Bone marrow (tissue), 2 donors: ENCODE measurements around the gene AGAP6.
"Not testable (repeated sequence)": the region's sequence is repeated elsewhere in the genome, so short reads cannot be mapped to it uniquely, and the experiment has no call there.

Source experiments
- DNase-seq, 2 donors: peaks; one replicate each; lab custom pipeline; 2025; lab: John Stamatoyannopoulos, UW

AGAP6 gene

DNA sequence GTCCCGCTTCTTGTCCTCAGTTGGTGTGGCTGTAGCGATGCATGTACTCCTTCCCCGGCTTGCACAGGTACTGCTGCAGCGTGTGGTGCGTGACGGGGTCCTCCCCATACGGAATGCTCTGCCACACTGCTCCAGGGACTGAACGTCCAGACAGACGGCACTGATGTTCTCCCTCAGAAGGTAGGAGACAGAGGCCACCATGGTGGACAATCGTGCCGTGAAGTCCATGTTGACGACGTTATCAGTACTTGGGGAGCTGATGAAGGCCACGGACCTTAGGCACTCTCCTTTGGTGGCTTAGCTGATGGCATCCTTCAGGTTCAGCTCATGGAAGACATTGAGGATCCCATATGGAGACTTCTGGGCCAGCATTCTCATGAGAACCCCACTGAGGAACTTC, 37.4 kb downstream of the AGAP6 start:
- no peak for DNase-seq

DNA sequence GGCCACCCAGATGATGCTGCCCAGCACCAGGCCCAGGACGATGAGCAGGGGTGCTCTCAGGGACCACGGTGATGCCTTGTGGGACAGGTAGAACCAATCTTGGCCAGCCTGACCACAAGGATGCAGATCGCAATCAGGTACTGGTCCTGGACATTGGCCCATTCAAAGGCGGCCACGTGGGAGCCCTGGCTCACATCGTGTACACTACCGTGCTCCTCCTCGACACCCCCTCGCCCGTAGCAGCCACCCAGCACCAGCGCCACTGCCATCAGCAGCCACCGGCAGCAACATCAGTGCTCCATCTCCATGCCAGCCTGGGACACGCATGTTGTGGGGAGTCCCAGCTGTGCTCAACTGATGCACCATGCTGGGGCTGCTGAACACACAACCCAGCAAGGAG, 39.0 kb downstream of the AGAP6 start:
- no peak for DNase-seq

DNA sequence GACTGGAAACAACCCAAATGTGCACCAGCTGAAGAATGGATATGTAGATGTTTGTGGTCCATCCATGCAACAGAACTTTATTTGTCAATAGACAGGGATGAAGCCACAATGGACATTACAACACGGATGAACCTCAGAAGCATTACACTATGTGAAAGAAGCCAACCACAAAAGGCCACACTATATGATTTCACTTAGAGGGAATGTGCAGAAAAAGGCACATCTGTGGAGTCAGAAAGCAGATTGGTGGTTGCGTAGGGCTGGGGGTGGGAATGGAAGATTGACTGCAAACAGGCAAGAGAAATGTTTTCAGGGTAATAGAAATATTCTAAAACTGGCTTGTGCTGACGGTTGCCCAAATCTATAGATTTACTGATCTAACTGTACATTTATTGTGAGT, 45.3 kb downstream of the AGAP6 start:
- no peak for DNase-seq

DNA sequence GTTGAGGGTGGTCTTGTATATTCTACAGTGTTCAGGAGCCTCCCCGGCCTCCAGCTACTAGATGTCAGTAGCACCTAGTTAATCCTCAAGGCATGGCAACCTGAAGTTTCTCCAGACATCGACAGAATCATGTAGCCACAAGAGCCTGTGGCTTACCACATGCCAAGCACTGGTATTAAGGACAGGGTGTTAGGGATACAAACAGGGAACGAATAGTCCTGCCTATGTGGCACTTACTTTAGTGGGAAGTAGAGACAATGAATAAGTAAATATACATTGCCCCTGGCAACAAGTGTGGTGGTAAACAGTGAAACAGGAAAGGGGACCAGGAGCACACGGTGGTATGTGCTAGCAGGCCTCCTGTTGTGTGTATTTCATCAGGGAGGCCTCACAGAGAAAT, 47.1 kb downstream of the AGAP6 start:
- not testable (repeated sequence) for DNase-seq

DNA sequence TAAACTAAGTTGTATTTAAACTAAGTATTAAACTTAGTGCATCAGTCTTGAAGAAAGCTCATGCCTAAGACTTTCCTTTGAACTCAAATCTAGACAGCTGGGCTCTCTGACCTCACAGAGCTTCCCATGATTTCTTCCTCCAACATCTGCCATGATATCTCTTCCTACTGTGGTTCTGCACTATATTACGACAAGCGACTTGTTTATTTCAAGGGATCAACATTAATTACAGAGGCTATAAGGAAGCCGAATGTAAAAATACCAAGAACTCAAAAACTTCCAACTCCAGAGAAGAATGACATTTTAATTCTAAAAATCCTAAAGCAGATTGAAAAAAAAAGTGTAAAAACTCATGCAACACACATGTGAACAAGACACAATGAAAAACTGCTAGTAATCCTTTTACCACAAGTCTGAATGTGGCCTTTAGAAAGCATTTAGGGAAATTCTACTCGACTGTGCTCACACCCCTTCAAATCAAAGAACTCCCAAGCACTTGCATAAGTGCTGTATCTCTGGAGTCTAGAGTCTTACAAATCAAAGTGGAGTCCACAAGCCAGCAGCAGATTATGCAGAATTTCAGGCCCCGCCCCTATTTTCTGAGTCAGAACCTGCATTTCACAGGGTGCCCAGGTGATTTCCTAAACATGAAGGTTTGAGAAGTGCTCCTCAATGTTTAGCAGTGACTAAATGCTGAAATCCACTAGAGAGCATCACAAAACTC, 56.9 kb downstream of the AGAP6 start:
- no peak for DNase-seq

DNA sequence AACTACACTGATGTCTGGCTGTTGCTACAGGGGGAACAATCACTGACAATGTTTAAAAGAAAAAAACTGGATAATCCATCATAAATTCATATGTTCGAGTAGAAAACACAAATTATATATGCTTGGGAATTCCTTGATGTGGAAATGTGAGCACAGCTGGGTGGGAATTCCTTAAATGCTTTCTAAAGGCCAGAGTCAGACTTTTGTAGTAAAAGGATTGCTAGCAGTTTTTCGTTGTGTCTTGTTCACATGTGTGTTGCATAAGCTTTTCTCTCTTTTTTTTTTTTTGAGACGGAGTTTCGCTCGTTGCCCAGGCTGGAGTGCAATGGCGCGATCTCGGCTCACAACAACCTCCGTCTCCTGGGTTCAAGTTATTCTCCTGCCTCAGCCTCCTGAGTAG, 58.3 kb downstream of the AGAP6 start:
- DNase-seq = not testable (repeated sequence)

DNA sequence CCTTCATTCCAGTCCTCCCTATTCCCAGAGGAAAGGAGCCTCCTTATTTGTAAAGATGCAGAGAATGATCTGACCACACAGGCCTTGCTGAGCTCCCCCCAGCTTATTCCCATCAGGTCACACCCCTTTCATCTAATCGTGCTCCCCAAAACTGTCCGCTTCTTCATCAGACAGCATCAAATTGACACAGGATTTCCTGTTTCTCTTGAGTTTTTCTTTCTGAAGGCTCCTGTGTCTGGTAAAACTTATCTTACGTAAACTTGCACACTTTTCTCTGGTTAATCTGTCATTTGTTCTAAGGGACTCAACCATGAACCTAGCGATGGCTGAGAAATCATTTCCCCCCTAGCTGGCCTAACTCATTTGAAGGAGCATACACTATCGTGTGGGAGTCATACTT, 59.4 kb downstream of the AGAP6 start:
- DNase-seq = not testable (repeated sequence)

DNA sequence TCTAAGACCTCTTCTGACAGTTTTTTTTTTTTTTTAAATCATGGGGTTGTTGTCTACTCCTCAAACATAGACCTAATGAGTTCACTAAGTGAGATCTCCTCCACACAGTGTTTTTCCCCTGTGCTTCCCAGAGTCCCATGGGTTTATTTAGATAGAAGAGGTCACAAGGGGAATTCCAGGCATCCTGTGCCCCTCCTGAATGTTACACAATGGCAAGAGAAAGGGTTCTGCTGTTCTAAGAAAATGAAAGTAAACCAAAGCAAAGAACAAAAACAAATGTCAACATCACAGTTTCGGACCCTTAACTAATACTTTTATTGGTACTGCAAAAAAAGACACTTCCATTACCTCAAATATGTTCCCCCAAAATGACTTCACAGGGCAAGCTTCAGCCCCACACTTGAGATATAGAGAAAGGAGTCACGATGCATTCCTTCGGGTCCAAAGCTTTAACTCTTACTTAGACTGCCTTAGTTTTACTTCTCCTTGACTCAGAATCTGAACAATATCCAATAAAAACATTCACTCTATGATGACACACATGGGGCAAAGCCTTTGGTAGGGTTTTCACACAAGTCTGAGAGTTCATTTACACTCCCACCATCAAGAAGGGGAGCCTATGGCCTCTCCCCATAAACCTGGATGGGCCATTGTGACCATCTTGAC, 63.9 kb downstream of the AGAP6 start:
- not testable (repeated sequence) for DNase-seq

DNA sequence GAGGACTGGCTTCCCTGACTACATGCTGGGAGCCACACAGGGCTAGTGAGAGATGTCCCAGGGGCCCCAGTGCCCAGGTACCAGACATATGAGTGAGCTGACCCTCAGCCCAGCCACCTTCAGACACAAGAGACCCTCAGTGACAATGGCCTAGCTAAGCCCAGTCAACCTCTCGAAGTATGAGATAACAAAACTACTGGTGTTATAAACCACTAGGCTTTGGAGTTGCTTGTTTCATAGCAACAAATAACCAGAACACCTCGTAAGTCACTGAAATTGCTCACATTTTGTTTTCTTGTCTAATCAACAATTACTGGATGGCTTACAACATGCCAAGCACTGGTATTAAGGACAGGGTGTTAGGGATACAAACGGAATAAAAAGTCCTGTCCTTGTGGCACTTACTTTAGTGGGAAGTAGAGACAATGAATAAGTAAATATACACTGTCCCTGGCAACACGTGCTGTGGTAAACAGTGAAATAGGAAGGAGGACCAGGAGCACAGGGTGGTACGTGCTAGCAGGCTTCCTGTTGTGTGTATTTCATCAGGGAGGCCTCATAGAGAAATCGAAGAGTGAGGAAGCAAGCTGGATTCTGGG, 64.7 kb downstream of the AGAP6 start:
- not testable (repeated sequence) for DNase-seq

DNA sequence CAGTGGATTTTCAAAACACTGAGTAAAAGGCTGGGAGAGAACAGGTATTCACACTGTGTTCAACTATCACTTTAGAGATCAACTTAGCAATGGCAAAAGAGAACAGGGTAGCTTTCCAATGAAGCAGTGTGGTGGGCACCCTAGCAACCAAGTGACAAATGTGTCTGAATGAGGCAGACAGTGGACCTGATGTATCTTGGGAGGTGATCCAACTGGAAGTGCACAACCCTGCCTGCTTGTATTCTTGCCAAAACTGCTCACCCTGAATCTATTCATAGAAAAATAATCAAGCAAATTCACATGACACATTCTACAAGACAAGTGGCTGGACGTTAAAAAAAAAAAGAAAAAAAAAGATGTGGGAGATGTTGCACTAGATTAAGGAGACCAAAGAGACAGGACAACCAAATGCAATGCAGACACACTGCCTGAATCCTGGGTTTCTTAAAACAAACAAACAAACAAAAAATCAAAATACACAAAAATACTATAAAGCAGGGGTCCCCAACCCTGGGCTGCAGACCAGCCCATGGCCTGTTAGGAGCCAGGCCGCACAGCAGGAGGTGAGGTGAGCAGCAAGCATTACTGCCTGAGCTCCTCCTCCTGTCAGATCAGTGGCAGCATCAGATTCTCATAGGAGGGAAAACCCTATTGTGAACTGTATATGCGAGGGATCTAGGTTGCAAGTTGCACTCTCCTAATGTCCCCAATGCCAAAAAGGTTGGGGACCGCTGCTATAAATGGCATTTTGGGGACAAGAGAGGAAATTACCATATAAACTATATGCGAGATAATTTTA, 67.5 kb downstream of the AGAP6 start:
- not testable (repeated sequence) for DNase-seq

DNA sequence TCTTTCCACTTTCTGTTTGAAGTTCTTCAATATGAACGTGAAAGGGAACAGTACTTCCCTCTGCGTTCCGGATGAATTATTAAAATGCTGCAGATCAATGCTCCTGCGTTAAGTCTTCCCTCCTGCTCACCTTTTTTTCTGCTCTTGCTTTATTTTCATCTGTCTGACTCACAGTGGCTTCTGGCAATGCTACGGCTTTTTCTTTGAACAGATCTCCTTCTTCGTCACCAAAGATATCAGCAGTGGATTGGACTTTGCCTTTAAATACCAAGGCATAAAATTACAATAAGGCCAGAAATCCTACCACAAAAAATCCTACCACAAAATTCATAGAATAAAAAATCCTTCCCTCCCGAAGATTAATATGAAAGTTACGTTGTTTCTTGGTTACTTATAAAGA, 68.4 kb downstream of the AGAP6 start:
- DNase-seq = not testable (repeated sequence)

DNA sequence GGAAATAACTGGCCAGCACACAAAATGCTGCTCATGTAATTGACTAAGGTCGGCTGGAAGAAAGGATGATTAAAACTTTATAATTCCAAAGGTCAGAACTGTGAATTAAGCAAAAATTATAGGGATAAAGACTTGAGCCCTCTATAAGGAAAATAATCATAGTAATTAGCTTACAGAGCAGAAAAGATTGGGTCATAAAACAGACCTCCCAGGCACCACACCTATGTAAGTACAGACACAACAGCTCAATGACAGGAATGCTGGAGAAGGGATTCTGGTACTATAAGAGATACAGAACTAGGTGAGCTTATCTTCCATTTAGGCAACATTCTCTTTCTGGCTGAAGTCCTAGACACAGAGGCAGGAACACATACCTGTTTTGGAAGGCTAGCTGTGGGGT, 70.5 kb downstream of the AGAP6 start:
- DNase-seq = not testable (repeated sequence)

DNA sequence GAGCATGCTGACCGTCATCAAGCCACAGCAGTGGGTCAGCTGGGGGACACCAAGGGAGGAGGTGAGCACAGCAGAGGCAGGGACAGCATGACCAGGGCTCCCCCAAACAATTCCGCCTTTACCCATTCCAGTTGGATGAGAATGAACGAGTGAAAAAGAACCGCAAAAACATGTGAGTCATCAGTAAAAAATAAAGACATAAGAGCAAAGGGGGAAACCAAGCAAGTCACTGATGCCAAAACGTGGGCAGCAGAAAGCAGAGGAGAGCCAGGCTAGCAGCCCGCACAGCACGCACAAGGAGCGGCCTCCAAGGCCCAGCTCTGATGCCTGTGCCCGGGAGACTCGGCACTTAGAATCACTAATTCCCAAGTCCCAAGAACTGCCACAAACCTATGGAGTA, 71.7 kb downstream of the AGAP6 start:
- DNase-seq = not testable (repeated sequence)
